ENCODE measurements around the gene CYTH2. TPM values are rescaled to one million over a fixed set of nuclear protein-coding genes. Genes with fewer than 3 reads are reported as not detected.
"Not testable (repeated sequence)": the region's sequence is repeated elsewhere in the genome, so short reads cannot be mapped to it uniquely, and the experiment has no call there.

CYTH2 gene
- total RNA-seq, 1 donor from 2014 or later = 83.5 TPM

DNA sequence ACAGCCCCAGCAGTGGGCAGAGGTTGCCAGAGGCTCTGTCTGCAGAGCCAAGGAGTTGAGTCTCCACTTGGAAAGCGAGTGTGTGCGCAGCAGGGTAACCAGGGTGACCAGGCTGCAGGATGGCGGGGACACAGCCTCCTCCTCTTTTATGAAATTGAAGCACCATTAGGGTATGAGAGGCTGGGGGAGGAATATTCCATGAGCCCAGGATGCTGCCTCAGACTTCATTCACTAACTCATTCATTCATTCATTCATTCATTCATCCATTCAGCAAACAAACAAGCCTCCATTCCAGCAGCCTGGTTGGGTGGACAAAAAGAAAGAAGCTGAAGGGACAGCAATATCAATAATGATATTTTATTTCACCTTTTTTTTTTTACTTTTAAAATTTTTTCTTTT lies 49.0 kb downstream of the CYTH2 start:
- Histone ChIP-seq H3K36me3 (no peaks in the 10 kb centered on the region), H3K4me1 (peaks cover 0 to 8% of the 10 kb centered on the region in 2 donors), H3K27ac (no peak overlapping the region), H3K27me3 (no peaks in the 10 kb centered on the region), H3K9me3 (no peaks in the 10 kb centered on the region), H3K4me3 (no peak overlapping the region)
- intact Hi-C loops (cut with DNase I) = no loop called here
- TF ChIP-seq, protein P1, sequence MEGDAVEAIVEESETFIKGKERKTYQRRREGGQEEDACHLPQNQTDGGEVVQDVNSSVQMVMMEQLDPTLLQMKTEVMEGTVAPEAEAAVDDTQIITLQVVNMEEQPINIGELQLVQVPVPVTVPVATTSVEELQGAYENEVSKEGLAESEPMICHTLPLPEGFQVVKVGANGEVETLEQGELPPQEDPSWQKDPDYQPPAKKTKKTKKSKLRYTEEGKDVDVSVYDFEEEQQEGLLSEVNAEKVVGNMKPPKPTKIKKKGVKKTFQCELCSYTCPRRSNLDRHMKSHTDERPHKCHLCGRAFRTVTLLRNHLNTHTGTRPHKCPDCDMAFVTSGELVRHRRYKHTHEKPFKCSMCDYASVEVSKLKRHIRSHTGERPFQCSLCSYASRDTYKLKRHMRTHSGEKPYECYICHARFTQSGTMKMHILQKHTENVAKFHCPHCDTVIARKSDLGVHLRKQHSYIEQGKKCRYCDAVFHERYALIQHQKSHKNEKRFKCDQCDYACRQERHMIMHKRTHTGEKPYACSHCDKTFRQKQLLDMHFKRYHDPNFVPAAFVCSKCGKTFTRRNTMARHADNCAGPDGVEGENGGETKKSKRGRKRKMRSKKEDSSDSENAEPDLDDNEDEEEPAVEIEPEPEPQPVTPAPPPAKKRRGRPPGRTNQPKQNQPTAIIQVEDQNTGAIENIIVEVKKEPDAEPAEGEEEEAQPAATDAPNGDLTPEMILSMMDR (IDR thresholded peaks at IDR 0.05) = no peak
- no peak for DNase-seq (ENCODE audit: low spot score in 2 of 2)

DNA sequence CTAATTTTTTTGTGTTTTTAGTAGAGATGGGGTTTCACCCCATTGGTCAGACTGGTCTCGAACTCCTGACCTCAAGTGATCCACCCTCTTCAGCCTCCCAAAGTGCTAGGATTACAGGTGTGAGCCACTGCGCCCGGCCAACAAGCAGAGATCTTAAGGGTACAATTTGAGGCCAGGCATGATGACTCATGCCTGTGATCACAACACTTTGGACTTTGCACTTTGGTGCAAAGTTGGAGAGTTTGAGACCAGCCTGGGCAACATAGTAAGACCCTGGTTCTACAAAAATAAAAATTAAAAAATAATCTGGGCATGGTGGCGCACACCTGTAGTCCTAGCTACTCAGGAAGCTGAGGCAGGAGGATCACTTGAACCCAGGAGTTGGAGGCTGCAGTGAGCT lies 50.3 kb downstream of the CYTH2 start:
- not testable (repeated sequence) for H3K4me1 ChIP-seq, H3K4me3 ChIP-seq

DNA sequence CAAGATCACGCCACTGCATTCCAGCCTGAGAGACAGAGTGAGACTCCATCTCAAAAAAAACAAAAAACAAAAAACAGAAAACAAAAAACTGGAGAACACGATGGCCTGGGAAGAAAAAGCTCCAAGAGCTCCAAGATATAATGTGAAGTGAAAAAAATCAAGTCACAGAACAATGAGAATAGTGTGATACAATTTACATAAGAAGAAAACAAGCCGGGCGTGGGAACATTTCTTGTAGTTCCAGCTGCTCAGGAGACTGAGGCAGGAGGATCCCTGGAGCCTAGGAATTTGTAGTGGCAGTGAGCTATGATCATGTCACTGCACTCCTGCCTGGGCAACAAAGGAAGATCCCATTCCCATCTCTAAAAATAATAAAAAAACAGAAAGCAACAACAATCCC lies 51.0 kb downstream of the CYTH2 start:
- intact Hi-C loops (cut with DNase I) = no loop called here
- H3K27ac ChIP-seq = no peak overlapping the region

More for the DNA sequence above, 50.3 kb downstream of the CYTH2 start:
- H3K36me3 ChIP-seq; H3K27ac ChIP-seq; DNase-seq (ENCODE audit: low spot score in 2 of 2); intact Hi-C loops (cut with DNase I); H3K9me3 ChIP-seq; H3K27me3 ChIP-seq: not testable (repeated sequence)

DNA sequence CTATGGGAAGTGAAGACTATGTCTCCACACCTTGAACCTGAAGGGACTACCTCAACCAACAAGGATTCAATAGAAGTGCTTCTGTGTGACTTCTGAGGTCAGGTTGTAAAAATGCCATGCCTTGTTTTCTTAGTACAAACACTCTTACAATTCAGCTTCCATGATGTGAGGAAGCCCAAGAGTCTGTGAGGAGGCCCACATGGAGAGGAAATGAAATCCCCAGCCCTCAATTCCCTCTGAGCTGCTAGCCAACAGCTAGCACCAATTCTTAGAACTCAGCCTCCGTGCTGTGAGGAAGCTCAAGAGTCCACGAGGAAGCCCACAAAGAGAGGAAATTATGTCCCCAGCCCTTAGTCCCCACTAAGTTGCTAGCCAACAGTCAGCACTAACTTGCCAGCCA lies 55.1 kb downstream of the CYTH2 start:
- no peaks in the 10 kb centered on the region for H3K27me3 ChIP-seq
- no peak overlapping the region for H3K27ac ChIP-seq
- H3K36me3 ChIP-seq = no peaks in the 10 kb centered on the region
- peaks cover 0 to 33% of the 10 kb centered on the region in 2 donors for H3K9me3 ChIP-seq
- TF ChIP-seq, protein P1 (IDR thresholded peaks at IDR 0.05) = no peak
- no peak for DNase-seq (ENCODE audit: low spot score in 2 of 2)
- no peaks in the 10 kb centered on the region for H3K4me1 ChIP-seq
- intact Hi-C loops (cut with DNase I) = no loop called here
- no peak overlapping the region for H3K4me3 ChIP-seq

More for the DNA sequence above, 51.0 kb downstream of the CYTH2 start:
- H3K4me3 ChIP-seq = no peak overlapping the region
- H3K27me3 ChIP-seq = no peaks in the 10 kb centered on the region
- peaks cover 0 to 10% of the 10 kb centered on the region in 2 donors for H3K9me3 ChIP-seq
- H3K36me3 ChIP-seq = no peaks in the 10 kb centered on the region
- no peaks in the 10 kb centered on the region for H3K4me1 ChIP-seq
- no peak for DNase-seq (ENCODE audit: low spot score in 2 of 2)
- TF ChIP-seq, protein P1 (IDR thresholded peaks at IDR 0.05) = no peak

DNA sequence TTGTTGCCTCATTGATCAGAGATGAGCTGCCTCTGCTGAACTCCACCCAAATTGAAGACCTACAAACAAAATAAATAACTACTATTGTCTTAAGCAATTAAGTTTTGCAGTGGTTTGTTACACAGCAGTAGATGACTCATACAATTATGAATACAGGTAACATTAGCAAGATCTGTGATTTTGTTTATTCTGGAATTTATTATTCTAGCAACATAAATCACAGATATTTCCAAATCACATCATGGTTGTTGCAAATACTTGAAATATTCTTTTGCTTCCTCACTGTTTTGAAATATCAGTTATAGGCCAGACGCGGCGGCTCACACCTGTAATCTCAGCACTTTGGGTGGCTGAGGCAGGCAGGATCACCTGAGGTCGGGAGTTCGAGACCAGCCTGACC lies 55.6 kb downstream of the CYTH2 start:
- TF ChIP-seq, protein P1 (IDR thresholded peaks at IDR 0.05) = no peak
- no peaks in the 10 kb centered on the region for H3K4me1 ChIP-seq
- peaks cover 0 to 33% of the 10 kb centered on the region in 2 donors for H3K9me3 ChIP-seq
- H3K4me3 ChIP-seq = no peak overlapping the region
- no peaks in the 10 kb centered on the region for H3K27me3 ChIP-seq
- no peak overlapping the region for H3K27ac ChIP-seq
- no peak for DNase-seq (ENCODE audit: low spot score in 2 of 2)
- H3K36me3 ChIP-seq = no peaks in the 10 kb centered on the region
- intact Hi-C loops (cut with DNase I) = no loop called here

DNA sequence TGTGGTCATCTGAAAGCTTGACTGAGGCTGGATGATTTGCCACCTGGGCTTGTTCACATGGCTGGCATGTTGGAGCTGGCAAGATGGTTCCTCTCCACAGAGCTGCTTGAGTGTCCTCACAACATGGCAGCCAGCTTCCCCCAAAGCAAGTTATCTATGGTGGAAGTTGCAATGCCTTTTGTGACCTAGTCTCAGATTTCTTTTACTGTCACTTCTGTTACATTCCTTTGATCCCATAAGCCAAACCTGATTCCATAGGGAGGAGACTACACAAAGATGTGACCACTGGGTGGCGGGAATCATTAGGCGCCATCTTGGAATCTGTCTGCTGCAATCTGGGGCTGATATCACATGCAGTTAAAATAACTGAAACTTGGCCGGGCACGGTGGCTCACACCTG lies 60.0 kb downstream of the CYTH2 start:
- peaks cover 0 to 27% of the 10 kb centered on the region in 2 donors for H3K9me3 ChIP-seq

More for the DNA sequence above, 60.0 kb downstream of the CYTH2 start:
- no peaks in the 10 kb centered on the region for H3K36me3 ChIP-seq
- no peak for DNase-seq (ENCODE audit: low spot score in 2 of 2)
- no peaks in the 10 kb centered on the region for H3K4me1 ChIP-seq
- no peak overlapping the region for H3K27ac ChIP-seq
- H3K27me3 ChIP-seq = no peaks in the 10 kb centered on the region
- TF ChIP-seq, protein P1 (IDR thresholded peaks at IDR 0.05) = no peak
- no peak overlapping the region for H3K4me3 ChIP-seq
- intact Hi-C loops (cut with DNase I) = no loop called here

All from ascending aorta (tissue), 2 donors.